ENCODE measurements around the gene KLRB1.
"Not testable (repeated sequence)": the region's sequence is repeated elsewhere in the genome, so short reads cannot be mapped to it uniquely, and the experiment has no call there.

KLRB1 gene

GRCh38 chr12:9619411-9620179, 11.9 kb upstream of the KLRB1 start:
- no peak for DNase-seq

GRCh38 chr12:9618906-9619305, 11.2 kb upstream of the KLRB1 start:
- DNase-seq = not testable (repeated sequence)

- no peak for DNase-seq
Measured at GRCh38 chr12:9617124-9617523, 9.4 kb upstream of the KLRB1 start.

GRCh38 chr12:9615420-9616136, 7.9 kb upstream of the KLRB1 start:
- DNase-seq = no peak

- not testable (repeated sequence) for DNase-seq
Measured at GRCh38 chr12:9610606-9611005, 2.9 kb upstream of the KLRB1 start.

GRCh38 chr12:9606736-9607372, 862 bp downstream of the KLRB1 start:
- no peak for DNase-seq

GRCh38 chr12:9606247-9606646, 1.5 kb downstream of the KLRB1 start:
- no peak for DNase-seq

GRCh38 chr12:9605483-9605882, 2.2 kb downstream of the KLRB1 start:
- no peak for DNase-seq

GRCh38 chr12:9604287-9604686, 3.4 kb downstream of the KLRB1 start:
- DNase-seq = no peak

- DNase-seq = not testable (repeated sequence)
Measured at GRCh38 chr12:9600426-9600825, 7.3 kb downstream of the KLRB1 start.

- DNase-seq = no peak
Measured at GRCh38 chr12:9598363-9598762, 9.4 kb downstream of the KLRB1 start.

GRCh38 chr12:9597365-9597764, 10.4 kb downstream of the KLRB1 start:
- no peak for DNase-seq

GRCh38 chr12:9590441-9590840, 17.3 kb downstream of the KLRB1 start:
- no peak for DNase-seq

GRCh38 chr12:9588749-9589148, 19.0 kb downstream of the KLRB1 start:
- DNase-seq = no peak

GRCh38 chr12:9587987-9588600, 19.6 kb downstream of the KLRB1 start:
- no peak for DNase-seq

- not testable (repeated sequence) for DNase-seq
Measured at GRCh38 chr12:9577729-9578128, 30.0 kb downstream of the KLRB1 start.

- DNase-seq = not testable (repeated sequence)
Measured at GRCh38 chr12:9567151-9567550, 40.6 kb downstream of the KLRB1 start.

GRCh38 chr12:9566113-9566512, 41.6 kb downstream of the KLRB1 start:
- DNase-seq = not testable (repeated sequence)

GRCh38 chr12:9564418-9564817, 43.3 kb downstream of the KLRB1 start:
- DNase-seq = not testable (repeated sequence)

- DNase-seq = not testable (repeated sequence)
Measured at GRCh38 chr12:9562841-9563453, 44.8 kb downstream of the KLRB1 start.

GRCh38 chr12:9545489-9545888, 62.2 kb downstream of the KLRB1 start:
- DNase-seq = not testable (repeated sequence)

Measured in stimulated activated naive CD4-positive, alpha-beta T cell treated with Interleukin-2 at 50 U/mL for 16 hours (primary cell).